Adipocyte (in vitro differentiated cells): ENCODE results near the gene GNPNAT1.
A peak's percentile ranks its signal among the peaks of the same experiment; 100 is the strongest.

ENCODE experiments used
- DNase-seq: peaks from one replicate; pipeline ENCODE4 v3.0.0-alpha.2; 2015; ENCODE audit warnings: low read depth
- H3K27me3 ChIP-seq: replicated peaks from 2 replicates; pipeline ENCODE4 v1.7.0; 2013; ENCODE audit warnings: mild to moderate bottlenecking, low read length, moderate library complexity; ENCODE audit not compliant: control insufficient read depth, insufficient read depth
- H3K36me3 ChIP-seq: 2 replicates; pipeline ENCODE4 v1.7.0; 2013; ENCODE audit warnings: low read length, mild to moderate bottlenecking, moderate library complexity; ENCODE audit not compliant: control insufficient read depth, insufficient read depth, severe bottlenecking
- H3K4me1 ChIP-seq: 2 replicates; pipeline ENCODE4 v1.7.0; 2013; ENCODE audit warnings: mild to moderate bottlenecking, low read length, moderate library complexity; ENCODE audit not compliant: control insufficient read depth, insufficient read depth
- H3K4me3 ChIP-seq: 2 replicates; pipeline ENCODE4 v1.7.0; 2013; ENCODE audit warnings: mild to moderate bottlenecking, low read length, moderate library complexity
- H3K9ac ChIP-seq: 2 replicates; pipeline ENCODE4 v1.7.0; 2013; ENCODE audit warnings: mild to moderate bottlenecking, low read length, moderate library complexity
- H3K9me3 ChIP-seq: 2 replicates; pipeline ENCODE4 v1.7.0; 2013; ENCODE audit warnings: mild to moderate bottlenecking, low read length, moderate library complexity; ENCODE audit not compliant: control insufficient read depth

Gene GNPNAT1

DNA sequence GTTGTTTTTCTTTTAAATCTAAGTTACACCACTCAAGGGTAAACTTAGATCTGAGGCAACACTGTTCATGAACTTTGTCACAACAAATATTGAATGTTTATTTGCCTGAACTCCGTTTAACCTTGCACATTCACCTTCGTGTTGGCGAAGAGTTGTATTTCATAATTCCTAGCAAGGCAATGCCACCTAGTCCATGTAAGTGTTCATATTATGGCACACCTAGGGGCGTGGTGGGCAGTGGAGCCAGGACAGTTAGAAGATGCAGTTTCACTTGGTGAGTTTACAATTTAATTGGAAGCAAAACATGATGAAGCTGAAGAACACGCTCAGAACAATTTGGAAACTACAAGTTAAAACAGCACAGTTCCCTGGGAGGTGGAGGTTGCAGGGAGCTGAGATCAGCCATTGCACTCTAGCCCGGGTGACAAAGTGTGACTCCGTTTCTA is 30.4 kb upstream of the GNPNAT1 start:
- no peaks in the 10 kb centered on the region for H3K27me3 ChIP-seq
- H3K9ac ChIP-seq, result no peak overlapping the region
- H3K4me3 ChIP-seq, result no peak overlapping the region
- no peaks in the 10 kb centered on the region for H3K36me3 ChIP-seq
- no peak for DNase-seq
- peaks cover 12% of the 10 kb centered on the region for H3K4me1 ChIP-seq
- H3K9me3 ChIP-seq, result no peaks in the 10 kb centered on the region

DNA sequence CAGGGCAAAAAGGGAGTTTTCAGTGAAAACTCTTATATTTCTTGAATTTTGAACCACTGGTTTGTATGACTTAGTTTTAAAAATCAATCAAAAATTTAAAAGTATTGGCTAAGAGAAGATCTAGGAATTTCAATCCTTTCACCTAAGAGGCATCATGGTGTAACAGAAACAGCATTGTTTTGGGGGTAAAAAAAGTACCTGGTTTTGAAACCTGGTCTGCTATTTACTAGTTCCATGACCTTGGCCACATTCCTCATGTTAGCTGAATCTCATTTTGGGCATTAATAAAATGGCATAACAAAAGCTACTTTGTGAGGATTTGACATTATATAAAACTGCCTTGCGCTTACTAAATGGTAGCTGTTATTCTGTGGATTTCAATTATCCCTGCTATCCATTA is 16.7 kb upstream of the GNPNAT1 start:
- no peak overlapping the region for H3K4me3 ChIP-seq

DNA sequence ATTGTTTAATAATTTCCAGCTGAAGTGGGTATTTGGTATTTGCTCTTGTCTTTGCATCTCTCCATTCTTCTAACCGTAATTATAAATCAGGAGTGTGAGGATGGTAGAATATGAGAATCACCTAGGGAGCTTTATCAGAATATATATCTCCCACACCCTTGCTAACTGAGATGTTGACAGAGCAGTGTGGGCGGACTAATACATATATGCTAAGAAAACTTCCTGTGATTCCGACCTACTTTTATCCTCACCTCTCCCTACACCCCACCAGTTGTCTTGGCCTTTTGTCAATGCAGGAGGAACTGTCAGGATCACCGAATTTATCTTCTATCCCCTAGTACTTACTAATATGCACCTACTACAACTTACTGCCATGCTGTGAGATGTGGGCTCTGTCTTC is 14.7 kb upstream of the GNPNAT1 start:
- H3K4me1 ChIP-seq, result peaks cover 18% of the 10 kb centered on the region
- H3K27me3 ChIP-seq, result no peaks in the 10 kb centered on the region
- no peak for DNase-seq
- H3K4me3 ChIP-seq, result no peak overlapping the region
- H3K9ac ChIP-seq, result no peak overlapping the region
- H3K36me3 ChIP-seq, result no peaks in the 10 kb centered on the region
- no peaks in the 10 kb centered on the region for H3K9me3 ChIP-seq

More for the DNA sequence above, 16.7 kb upstream of the GNPNAT1 start:
- Histone ChIP-seq H3K36me3 (no peaks in the 10 kb centered on the region), H3K9ac (no peak overlapping the region), H3K4me1 (no peaks in the 10 kb centered on the region), H3K27me3 (no peaks in the 10 kb centered on the region), H3K9me3 (no peaks in the 10 kb centered on the region)
- no peak for DNase-seq

DNA sequence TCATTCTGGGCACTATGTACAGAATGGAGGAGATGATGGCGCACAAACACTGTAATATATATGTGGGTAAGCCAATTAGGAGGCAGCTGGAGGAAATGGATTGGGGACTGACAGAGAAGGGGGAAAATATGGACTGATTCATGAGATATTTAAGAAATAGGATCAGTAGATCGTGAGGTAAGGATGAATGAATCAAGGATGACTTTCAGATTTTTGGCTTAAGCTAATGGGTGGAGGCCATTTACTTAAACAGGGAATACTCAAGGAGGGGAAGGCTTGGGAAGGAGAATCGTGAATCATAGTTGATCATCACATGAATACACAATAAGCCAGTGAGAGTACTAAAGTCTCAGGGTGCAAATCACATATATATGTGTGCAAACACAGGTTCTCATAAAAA is 11.2 kb upstream of the GNPNAT1 start:
- DNase-seq, result peak; percentile 49
- H3K27me3 ChIP-seq, result no peaks in the 10 kb centered on the region
- H3K4me3 ChIP-seq, result no peak overlapping the region
- H3K9ac ChIP-seq, result no peak overlapping the region
- H3K4me1 ChIP-seq, result peaks cover 25% of the 10 kb centered on the region
- no peaks in the 10 kb centered on the region for H3K9me3 ChIP-seq
- no peaks in the 10 kb centered on the region for H3K36me3 ChIP-seq

DNA sequence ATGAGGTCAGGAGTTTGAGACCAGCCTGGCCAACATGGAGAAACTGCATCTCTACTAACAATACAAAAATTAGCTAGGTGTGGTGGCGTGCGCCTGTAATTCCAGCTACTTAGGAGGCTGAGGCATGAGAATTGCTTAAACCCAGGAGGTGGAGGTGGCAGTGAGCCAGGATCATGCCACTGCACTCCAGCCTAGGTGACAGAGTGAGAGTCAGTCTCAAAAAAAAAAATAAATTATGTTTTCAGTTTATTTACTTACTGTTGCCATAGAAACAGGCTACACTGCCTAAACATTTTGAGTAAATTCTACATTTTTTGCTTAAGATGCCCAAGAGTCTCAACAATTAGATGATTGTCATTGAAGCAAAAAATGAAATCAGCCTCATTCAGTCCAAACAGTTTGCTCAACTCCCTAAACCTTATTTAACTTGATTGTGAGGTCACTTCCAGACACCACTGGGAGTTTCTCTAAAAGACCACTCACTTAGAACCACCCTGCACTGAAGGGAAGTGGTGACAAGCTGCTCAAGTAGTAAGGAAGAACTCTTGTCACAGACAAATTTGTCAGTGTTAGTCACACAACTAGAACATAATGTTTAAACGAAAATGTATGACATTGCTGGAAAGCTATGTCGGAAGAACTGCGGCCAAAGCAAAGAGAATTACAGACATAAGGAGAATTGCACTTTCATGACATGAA is 9.8 kb upstream of the GNPNAT1 start:
- H3K4me1 ChIP-seq, result peaks cover 25% of the 10 kb centered on the region
- no peaks in the 10 kb centered on the region for H3K36me3 ChIP-seq
- peak overlapping the region; percentile 53 for H3K9ac ChIP-seq
- peak overlapping the region; percentile 71 for H3K4me3 ChIP-seq
- H3K9me3 ChIP-seq, result no peaks in the 10 kb centered on the region
- peak; percentile 82 for DNase-seq
- H3K27me3 ChIP-seq, result no peaks in the 10 kb centered on the region

DNA sequence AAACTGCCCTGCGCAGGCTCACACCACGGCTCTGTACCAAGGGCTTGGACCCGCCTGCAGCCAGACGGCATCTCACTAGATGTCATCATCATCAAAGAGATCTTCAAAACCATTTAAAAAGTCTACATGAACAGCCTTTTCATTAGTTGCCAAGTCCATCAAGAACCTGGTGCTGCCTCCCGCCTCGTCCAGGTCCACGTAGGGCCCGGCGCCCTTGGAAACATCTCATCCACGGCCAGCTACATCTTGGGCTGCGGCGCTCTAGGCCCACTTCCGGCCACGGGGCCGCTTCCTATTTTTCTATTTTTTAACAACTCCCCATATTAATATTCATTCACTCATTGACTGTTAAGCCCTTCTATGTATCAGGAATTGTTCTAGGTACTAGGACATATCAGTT is 7.4 kb upstream of the GNPNAT1 start:
- no peak overlapping the region for H3K9ac ChIP-seq
- peaks cover 25% of the 10 kb centered on the region for H3K4me1 ChIP-seq
- no peaks in the 10 kb centered on the region for H3K36me3 ChIP-seq
- no peaks in the 10 kb centered on the region for H3K9me3 ChIP-seq
- H3K27me3 ChIP-seq, result no peaks in the 10 kb centered on the region
- no peak for DNase-seq
- H3K4me3 ChIP-seq, result no peak overlapping the region

DNA sequence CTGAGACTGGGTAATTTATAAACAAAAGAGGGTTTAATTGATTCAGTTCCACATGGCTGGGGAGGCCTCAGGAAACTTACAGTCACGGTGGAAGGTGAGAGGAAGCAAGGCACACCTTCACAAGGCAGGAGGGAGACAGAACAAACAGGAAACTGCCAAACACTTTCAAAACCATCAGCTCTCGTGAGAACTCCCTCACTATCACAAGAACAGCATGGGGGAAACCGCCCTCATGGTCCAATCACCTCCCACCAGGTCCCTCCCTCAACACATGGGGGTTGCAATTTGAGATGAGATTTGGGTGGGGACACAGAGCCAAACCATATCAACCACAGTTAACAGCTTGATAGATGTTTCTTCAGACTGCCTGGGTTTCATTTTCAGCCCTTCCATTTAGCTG is 6.2 kb upstream of the GNPNAT1 start:
- Histone ChIP-seq H3K4me1 (peaks cover 21% of the 10 kb centered on the region), H3K9me3 (no peaks in the 10 kb centered on the region), H3K9ac (no peak overlapping the region), H3K27me3 (no peaks in the 10 kb centered on the region), H3K4me3 (no peak overlapping the region), H3K36me3 (no peaks in the 10 kb centered on the region)
- no peak for DNase-seq

DNA sequence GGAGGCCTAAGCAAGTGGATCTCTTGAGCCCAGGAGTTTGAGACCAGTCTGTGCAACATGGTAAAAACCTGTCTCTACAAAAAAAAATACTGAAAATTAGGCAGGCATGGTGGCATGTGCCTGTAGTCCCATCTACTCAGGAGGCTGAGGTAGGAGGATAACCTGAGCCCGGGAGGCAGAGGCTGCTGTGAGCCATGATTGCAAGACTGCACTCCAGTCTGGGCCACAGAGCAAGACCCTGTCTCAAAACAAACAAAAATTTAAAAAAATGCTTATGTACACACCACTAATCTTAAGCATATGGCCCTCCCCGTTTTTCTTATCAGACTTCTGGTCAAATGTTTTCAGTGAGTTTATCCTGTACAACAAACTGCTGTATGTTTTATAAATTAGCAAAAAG is 1.7 kb upstream of the GNPNAT1 start:
- no peaks in the 10 kb centered on the region for H3K9me3 ChIP-seq
- no peaks in the 10 kb centered on the region for H3K27me3 ChIP-seq
- no peak overlapping the region for H3K9ac ChIP-seq
- DNase-seq, result no peak
- H3K4me1 ChIP-seq, result peaks cover 34% of the 10 kb centered on the region
- H3K36me3 ChIP-seq, result no peaks in the 10 kb centered on the region
- no peak overlapping the region for H3K4me3 ChIP-seq

DNA sequence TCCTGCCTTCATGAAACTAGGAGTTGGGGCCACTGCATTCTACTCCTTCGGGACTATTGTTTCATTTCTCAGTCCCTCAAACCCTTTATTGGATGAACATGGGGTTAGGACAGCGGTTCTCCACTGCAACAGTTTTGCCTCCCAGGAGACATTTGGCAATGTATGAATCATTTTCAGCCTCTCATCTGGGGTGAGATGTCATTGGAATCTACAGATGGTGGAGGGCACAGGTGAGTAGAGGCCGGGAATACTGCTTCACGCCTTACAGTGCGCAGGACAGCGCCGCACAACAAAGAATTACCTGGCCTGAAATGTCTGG is 649 bp upstream of the GNPNAT1 start:
- H3K4me1 ChIP-seq, result peaks cover 39% of the 10 kb centered on the region
- H3K4me3 ChIP-seq, result peak overlapping the region; percentile 76
- DNase-seq, result peak; percentile 87
- H3K9me3 ChIP-seq, result no peaks in the 10 kb centered on the region
- peak overlapping the region; percentile 76 for H3K9ac ChIP-seq
- no peaks in the 10 kb centered on the region for H3K36me3 ChIP-seq
- no peaks in the 10 kb centered on the region for H3K27me3 ChIP-seq

DNA sequence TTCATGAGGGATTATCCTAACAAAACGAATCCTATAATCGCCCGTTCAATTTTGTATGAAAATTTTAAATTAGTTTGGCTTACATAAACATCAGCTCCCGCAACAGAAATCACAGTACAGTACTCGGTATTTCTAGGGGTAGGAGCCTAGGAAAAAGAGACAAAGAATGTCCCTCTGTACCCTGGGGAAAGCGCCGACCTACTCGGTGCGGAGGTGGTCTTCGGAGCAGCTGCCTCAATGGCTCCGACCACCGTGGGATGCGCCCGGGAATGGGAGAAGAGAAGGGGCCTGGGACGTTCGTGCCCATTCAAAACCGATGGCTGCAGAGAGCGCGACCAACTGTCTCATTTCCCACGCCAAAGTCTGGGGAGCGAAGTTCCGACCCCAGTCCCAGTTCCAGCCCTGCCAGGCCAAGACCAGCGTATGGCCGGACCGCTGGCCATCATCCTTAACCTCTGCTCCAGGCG is 618 bp downstream of the GNPNAT1 start:
- Histone ChIP-seq H3K36me3 (no peaks in the 10 kb centered on the region), H3K4me1 (peaks cover 39% of the 10 kb centered on the region), H3K9ac (peak overlapping the region; percentile 92), H3K9me3 (no peaks in the 10 kb centered on the region), H3K27me3 (no peaks in the 10 kb centered on the region), H3K4me3 (peak overlapping the region; percentile 98)
- DNase-seq, result no peak

DNA sequence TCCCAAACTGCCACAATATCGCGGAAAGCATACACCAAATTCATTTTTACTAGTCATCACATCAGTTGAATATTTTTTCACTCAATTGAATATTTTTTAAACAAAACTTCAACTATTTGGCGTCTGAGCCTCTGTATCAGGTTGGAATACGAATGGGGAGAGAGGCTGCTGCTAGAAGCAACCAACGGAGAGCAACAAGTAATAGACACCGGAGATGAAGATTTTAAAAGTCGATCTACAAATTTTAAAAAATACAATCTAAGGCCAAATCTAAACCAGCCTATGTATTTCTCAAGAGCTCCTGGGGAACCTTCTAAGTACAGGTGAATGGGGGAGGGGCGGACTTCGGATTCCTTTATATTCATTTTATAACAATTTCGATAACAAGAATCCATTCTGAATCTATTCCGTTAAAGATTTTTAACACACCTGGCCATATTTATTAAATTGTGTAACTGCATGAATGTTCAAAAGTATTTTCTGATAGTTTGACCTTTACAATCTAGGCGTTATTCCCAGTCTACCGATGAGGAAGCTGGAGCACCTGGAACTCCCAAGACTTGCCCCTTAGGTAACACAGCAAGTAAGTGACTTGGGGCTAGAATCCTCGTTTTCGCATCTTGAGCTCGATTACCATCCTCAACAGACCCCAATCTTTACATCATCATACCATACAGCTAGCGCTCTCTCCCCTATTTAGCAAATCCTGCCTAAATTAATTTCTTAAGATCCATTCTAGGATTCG is 1.2 kb downstream of the GNPNAT1 start:
- H3K4me3 ChIP-seq, result peak overlapping the region; percentile 98
- H3K36me3 ChIP-seq, result no peaks in the 10 kb centered on the region
- H3K27me3 ChIP-seq, result no peaks in the 10 kb centered on the region
- no peak for DNase-seq
- H3K9ac ChIP-seq, result peak overlapping the region; percentile 92
- peaks cover 39% of the 10 kb centered on the region for H3K4me1 ChIP-seq
- no peaks in the 10 kb centered on the region for H3K9me3 ChIP-seq
